Neural crest cell (in vitro differentiated cells): ENCODE data around the gene GRAP2. TPM values are rescaled to one million over a fixed set of nuclear protein-coding genes. Genes with fewer than 3 reads are reported as not detected.

Experiments
- DNase-seq: peaks from one replicate; pipeline ENCODE4 v3.0.0; 2021; ENCODE audit warnings: low read depth, mixed read lengths, low spot score
- H3K27ac Mint-ChIP-seq: one replicate; pipeline ENCODE4 v1.8.0; 2021; ENCODE audit warnings: mild to moderate bottlenecking, mixed read lengths; ENCODE audit not compliant: unreplicated experiment
- H3K27me3 Mint-ChIP-seq: 2 replicates; pipeline ENCODE4 v1.8.0; 2021; ENCODE audit warnings: low read depth, mild to moderate bottlenecking, mixed read lengths
- H3K36me3 Mint-ChIP-seq: 2 replicates; pipeline ENCODE4 v1.8.0; 2021; ENCODE audit warnings: low read depth, mild to moderate bottlenecking, mixed read lengths
- H3K4me1 Mint-ChIP-seq: 2 replicates; pipeline ENCODE4 v1.8.0; 2021; ENCODE audit warnings: mixed read lengths
- H3K4me3 Mint-ChIP-seq: one replicate; pipeline ENCODE4 v1.8.0; 2021; ENCODE audit warnings: mild to moderate bottlenecking, mixed read lengths
- H3K9me3 Mint-ChIP-seq: 2 replicates; pipeline ENCODE4 v1.8.0; 2021; ENCODE audit warnings: mixed read lengths
- total RNA-seq: library from RNA; stranded (reverse); gene quantifications from 2 replicates; pipeline ENCODE4 v1.2.1, GENCODE V29; 2021
- TF ChIP-seq, protein P1 (sequence below): fragments of 200-600 bp; sonication (generic); conservative IDR thresholded peaks from 2 replicates; pipeline ENCODE4 v1.5.0; 2021; ENCODE audit warnings: antibody characterized with exemption, mild to moderate bottlenecking

Gene GRAP2
- total RNA-seq, 1 donor from 2014 or later, result 0.12 TPM

DNA sequence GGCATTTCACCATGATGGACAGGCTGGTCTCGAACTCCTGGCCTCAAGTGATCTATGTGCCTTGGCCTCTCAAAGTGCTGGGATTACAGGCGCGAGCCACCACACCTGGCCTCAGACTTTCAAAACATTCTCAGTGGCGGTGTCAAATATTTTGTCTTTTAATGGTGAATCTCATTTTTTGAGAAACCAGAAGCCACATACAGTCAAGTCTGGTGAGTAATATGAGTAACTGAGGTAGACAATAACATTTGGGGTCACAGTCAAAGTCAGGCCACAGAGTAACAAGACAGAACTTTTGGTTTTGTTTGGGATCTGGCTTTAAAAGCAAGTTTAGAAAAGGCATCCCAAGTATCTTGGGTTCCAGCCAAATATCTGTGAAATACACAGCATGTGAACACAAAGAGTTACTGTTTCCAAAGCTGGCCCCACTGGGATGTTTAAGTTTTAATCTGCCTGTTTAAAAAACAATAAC, 53.7 kb downstream of the GRAP2 start:
- H3K4me1 Mint-ChIP-seq, result peaks cover 11% of the 10 kb centered on the region
- DNase-seq, result no peak
- no peaks in the 10 kb centered on the region for H3K36me3 Mint-ChIP-seq
- TF ChIP-seq, protein P1, sequence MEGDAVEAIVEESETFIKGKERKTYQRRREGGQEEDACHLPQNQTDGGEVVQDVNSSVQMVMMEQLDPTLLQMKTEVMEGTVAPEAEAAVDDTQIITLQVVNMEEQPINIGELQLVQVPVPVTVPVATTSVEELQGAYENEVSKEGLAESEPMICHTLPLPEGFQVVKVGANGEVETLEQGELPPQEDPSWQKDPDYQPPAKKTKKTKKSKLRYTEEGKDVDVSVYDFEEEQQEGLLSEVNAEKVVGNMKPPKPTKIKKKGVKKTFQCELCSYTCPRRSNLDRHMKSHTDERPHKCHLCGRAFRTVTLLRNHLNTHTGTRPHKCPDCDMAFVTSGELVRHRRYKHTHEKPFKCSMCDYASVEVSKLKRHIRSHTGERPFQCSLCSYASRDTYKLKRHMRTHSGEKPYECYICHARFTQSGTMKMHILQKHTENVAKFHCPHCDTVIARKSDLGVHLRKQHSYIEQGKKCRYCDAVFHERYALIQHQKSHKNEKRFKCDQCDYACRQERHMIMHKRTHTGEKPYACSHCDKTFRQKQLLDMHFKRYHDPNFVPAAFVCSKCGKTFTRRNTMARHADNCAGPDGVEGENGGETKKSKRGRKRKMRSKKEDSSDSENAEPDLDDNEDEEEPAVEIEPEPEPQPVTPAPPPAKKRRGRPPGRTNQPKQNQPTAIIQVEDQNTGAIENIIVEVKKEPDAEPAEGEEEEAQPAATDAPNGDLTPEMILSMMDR, result no peak
- peaks cover 9% of the 10 kb centered on the region for H3K27me3 Mint-ChIP-seq
- no peak overlapping the region for H3K4me3 Mint-ChIP-seq
- no peak overlapping the region for H3K27ac Mint-ChIP-seq
- H3K9me3 Mint-ChIP-seq, result peaks cover 3% of the 10 kb centered on the region

- TF ChIP-seq, protein P1, result no peak
- peaks cover 13% of the 10 kb centered on the region for H3K4me1 Mint-ChIP-seq
Observed at GRCh38 chr22:39955675-39956074, 54.8 kb downstream of the GRAP2 start.

DNA sequence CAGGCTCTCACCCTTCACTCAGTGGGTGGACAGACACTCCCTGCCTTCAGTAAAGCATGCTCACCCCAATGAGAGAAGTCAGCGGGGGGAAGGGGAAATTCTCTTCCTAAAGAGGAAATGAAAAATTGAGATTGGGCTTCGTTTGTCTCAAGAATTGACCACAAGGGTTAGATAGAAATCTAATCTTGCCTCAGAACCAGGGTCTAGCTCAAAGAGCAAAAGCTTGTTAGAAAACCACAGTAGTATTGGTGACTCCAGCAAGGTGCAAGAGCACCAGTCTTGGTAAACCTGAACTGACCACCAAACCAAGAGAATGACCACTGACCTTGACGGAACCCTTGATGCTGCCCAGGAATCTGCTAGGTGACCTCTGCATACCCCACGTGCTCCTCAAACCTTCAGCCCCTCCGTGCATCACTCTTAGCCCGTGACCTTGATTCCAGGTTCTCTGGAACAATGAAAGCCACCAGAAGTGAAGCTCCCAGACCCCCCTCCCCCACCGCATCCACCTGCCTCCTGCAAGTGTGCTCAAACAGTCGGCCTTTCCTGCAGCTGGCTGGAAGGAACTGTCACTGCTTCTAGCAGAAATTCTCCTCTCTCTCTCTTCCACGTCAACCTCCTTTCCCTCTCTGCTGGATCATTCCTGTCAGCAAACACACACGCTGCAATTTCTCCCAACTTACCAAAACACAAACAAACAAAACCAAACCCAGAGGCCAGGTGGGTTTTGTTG, 56.2 kb downstream of the GRAP2 start:
- Mint-ChIP-seq H3K27me3 (peaks cover 12% of the 10 kb centered on the region), H3K4me1 (peaks cover 13% of the 10 kb centered on the region), H3K27ac (no peak overlapping the region), H3K9me3 (no peaks in the 10 kb centered on the region), H3K36me3 (no peaks in the 10 kb centered on the region), H3K4me3 (no peak overlapping the region)
- TF ChIP-seq, protein P1, result no peak
- DNase-seq, result no peak

More at GRCh38 chr22:39955675-39956074, 54.8 kb downstream of the GRAP2 start:
- no peaks in the 10 kb centered on the region for H3K36me3 Mint-ChIP-seq
- peaks cover 12% of the 10 kb centered on the region for H3K27me3 Mint-ChIP-seq
- H3K9me3 Mint-ChIP-seq, result no peaks in the 10 kb centered on the region
- no peak for DNase-seq
- H3K27ac Mint-ChIP-seq, result no peak overlapping the region
- H3K4me3 Mint-ChIP-seq, result no peak overlapping the region

GRCh38 chr22:39958009-39958711, 57.3 kb downstream of the GRAP2 start:
- H3K9me3 Mint-ChIP-seq, result no peaks in the 10 kb centered on the region
- TF ChIP-seq, protein P1, result no peak
- no peak overlapping the region for H3K4me3 Mint-ChIP-seq
- peaks cover 13% of the 10 kb centered on the region for H3K4me1 Mint-ChIP-seq
- H3K27ac Mint-ChIP-seq, result no peak overlapping the region
- H3K27me3 Mint-ChIP-seq, result peaks cover 12% of the 10 kb centered on the region
- no peaks in the 10 kb centered on the region for H3K36me3 Mint-ChIP-seq
- DNase-seq, result no peak

GRCh38 chr22:39958949-39959639, 58.2 kb downstream of the GRAP2 start:
- H3K4me1 Mint-ChIP-seq, result peaks cover 13% of the 10 kb centered on the region
- peaks cover 12% of the 10 kb centered on the region for H3K27me3 Mint-ChIP-seq
- H3K36me3 Mint-ChIP-seq, result no peaks in the 10 kb centered on the region
- DNase-seq, result no peak
- H3K27ac Mint-ChIP-seq, result no peak overlapping the region
- TF ChIP-seq, protein P1, result no peak
- no peaks in the 10 kb centered on the region for H3K9me3 Mint-ChIP-seq
- H3K4me3 Mint-ChIP-seq, result no peak overlapping the region
